Measurements from ENCODE around the gene METTL16. TPM values are rescaled to one million over a fixed set of nuclear protein-coding genes. Genes with fewer than 3 reads are reported as not detected.

METTL16 gene
- polyA plus RNA-seq, 1 donor (not counting 4 experiments of a cell fraction or from before 2014, with no cell fraction given) = 16.6 TPM

DNA sequence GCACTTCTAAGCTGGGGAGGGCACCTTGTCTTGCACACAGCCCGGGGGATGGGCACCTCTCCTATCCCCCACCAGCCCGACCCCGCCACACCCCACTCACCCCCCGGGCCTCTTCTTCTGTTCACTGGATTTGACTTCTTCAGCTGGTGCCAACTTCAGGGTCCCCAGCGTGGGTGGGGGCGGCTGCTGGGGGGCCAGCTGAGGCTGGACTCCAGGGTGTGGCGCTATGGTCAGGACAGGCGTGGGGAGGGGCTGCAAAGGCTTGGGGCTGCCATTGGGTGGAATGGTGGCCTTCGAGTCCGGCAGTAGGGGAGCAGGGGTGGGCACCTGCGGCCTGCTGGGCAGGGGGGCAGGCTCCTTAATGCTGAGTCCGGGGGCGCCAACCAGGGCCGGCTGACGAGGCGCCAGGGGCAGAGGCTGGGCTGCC is 116.9 kb downstream of the METTL16 start:
- TF ChIP-seq, protein P1, sequence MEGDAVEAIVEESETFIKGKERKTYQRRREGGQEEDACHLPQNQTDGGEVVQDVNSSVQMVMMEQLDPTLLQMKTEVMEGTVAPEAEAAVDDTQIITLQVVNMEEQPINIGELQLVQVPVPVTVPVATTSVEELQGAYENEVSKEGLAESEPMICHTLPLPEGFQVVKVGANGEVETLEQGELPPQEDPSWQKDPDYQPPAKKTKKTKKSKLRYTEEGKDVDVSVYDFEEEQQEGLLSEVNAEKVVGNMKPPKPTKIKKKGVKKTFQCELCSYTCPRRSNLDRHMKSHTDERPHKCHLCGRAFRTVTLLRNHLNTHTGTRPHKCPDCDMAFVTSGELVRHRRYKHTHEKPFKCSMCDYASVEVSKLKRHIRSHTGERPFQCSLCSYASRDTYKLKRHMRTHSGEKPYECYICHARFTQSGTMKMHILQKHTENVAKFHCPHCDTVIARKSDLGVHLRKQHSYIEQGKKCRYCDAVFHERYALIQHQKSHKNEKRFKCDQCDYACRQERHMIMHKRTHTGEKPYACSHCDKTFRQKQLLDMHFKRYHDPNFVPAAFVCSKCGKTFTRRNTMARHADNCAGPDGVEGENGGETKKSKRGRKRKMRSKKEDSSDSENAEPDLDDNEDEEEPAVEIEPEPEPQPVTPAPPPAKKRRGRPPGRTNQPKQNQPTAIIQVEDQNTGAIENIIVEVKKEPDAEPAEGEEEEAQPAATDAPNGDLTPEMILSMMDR (optimal IDR thresholded peaks at IDR 0.05 in 1 of 3, IDR thresholded peaks at IDR 0.05 in 1 of 3, conservative IDR thresholded peaks at IDR 0.05 in 1 of 3; ENCODE audit: extremely low read depth in 1 of 3, insufficient read depth in 2 of 3, low read length in 3 of 3) = no peak
- no peak for TF ChIP-seq EZH2 (IDR thresholded peaks at IDR 0.05; ENCODE audit: low read length)
- Histone ChIP-seq H3K79me2 (ENCODE audit: control insufficient read depth, insufficient read depth, low read length) (peaks cover 33% of the 10 kb centered on the region), H2AFZ (ENCODE audit: control insufficient read depth, low read length) (no peak overlapping the region), H4K20me1 (ENCODE audit: control insufficient read depth, extremely low read depth, insufficient read depth, low read length) (no peaks in the 10 kb centered on the region), H3K9ac (ENCODE audit: control insufficient read depth, extremely low read depth, insufficient read depth, low read length) (no peak overlapping the region), H3K9me1 (ENCODE audit: control insufficient read depth, extremely low read depth, insufficient read depth, low read length) (no peaks in the 10 kb centered on the region), H3K27ac (ENCODE audit: control insufficient read depth, insufficient read depth, low read length) (no peak overlapping the region), H3K36me3 (ENCODE audit: control insufficient read depth in 2 of 2, extremely low read depth in 1 of 2, insufficient read depth in 2 of 2, low read length in 2 of 2) (peaks cover 4 to 6% of the 10 kb centered on the region in 2 experiments), H3K9me3 (ENCODE audit: control insufficient read depth, low read depth, low read length) (no peaks in the 10 kb centered on the region), H3K4me2 (ENCODE audit: control insufficient read depth, extremely low read depth, insufficient read depth, low read depth, low read length) (no peak overlapping the region), H3K27me3 (ENCODE audit: control insufficient read depth, extremely low read depth, insufficient read depth, low read length) (no peaks in the 10 kb centered on the region), H3K4me1 (ENCODE audit: control insufficient read depth, extremely low read depth, insufficient read depth, low read length) (peaks cover 38% of the 10 kb centered on the region), H3K4me3 (ENCODE audit: control insufficient read depth in 2 of 3, extremely low read depth in 1 of 3, insufficient read depth in 2 of 3, low read depth in 1 of 3, low read length in 3 of 3) (no peak overlapping the region)
- dilution Hi-C loops (cut with MboI; ENCODE audit: extremely low pct_ligation_motif_present, low sequenced_read_pairs) = no loop called here
- FAIRE-seq (no peak), DNase-seq (ENCODE audit: low read depth, low spot score) (no peak)

DNA sequence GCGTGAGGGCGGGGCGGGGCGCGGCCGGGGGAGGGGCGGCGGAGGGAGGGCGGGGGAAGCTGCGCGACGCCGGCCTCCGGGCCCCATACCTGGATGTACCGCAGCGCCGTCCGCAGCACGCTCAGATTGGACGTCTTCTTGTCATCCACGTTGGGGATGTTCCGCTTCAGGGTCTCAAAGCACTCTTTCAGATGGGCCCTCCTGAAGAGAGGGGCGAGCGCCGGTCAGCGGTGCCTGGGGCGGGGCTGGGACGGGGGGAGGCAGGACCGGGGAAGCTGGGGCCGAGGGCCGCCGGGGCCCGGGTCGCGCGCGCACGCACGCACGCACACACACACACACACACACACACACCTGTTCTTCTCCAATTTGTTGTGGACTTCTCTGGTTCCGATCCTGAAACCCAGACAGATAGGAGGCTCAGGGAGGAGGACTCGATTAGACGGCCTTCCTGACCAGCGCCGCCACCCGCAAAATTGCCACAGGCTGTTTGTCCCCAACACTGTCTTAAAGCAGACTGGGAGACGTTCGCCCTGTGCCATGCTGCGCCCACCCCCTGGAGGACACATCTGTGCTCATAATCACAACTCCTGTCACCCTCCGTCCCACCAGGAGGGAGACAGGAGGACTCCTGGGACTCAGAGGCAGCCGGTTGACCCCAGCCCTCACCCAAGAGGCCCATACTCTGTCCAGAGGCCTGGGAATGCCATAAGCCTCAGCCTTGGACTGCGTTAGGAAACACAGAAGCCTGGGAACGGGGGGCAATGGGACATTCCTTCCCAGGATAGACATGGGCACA is 117.5 kb downstream of the METTL16 start:
- Histone ChIP-seq H3K4me2 (ENCODE audit: control insufficient read depth, extremely low read depth, insufficient read depth, low read depth, low read length) (peak overlapping the region; percentile 18), H3K27ac (ENCODE audit: control insufficient read depth, insufficient read depth, low read length) (peak overlapping the region; percentile 17), H3K79me2 (ENCODE audit: control insufficient read depth, insufficient read depth, low read length) (peaks cover 33% of the 10 kb centered on the region), H3K4me3 (ENCODE audit: control insufficient read depth in 2 of 3, extremely low read depth in 1 of 3, insufficient read depth in 2 of 3, low read depth in 1 of 3, low read length in 3 of 3) (peak overlapping the region in 1 of 3 experiments; percentile 27), H3K4me1 (ENCODE audit: control insufficient read depth, extremely low read depth, insufficient read depth, low read length) (peaks cover 38% of the 10 kb centered on the region), H3K9ac (ENCODE audit: control insufficient read depth, extremely low read depth, insufficient read depth, low read length) (peak overlapping the region; percentile 50), H3K9me1 (ENCODE audit: control insufficient read depth, extremely low read depth, insufficient read depth, low read length) (no peaks in the 10 kb centered on the region), H3K36me3 (ENCODE audit: control insufficient read depth in 2 of 2, extremely low read depth in 1 of 2, insufficient read depth in 2 of 2, low read length in 2 of 2) (peaks cover 8% of the 10 kb centered on the region in 2 experiments), H4K20me1 (ENCODE audit: control insufficient read depth, extremely low read depth, insufficient read depth, low read length) (no peaks in the 10 kb centered on the region), H2AFZ (ENCODE audit: control insufficient read depth, low read length) (no peak overlapping the region), H3K9me3 (ENCODE audit: control insufficient read depth, low read depth, low read length) (no peaks in the 10 kb centered on the region), H3K27me3 (ENCODE audit: control insufficient read depth, extremely low read depth, insufficient read depth, low read length) (no peaks in the 10 kb centered on the region)
- dilution Hi-C loops (cut with MboI; ENCODE audit: extremely low pct_ligation_motif_present, low sequenced_read_pairs) = no loop called here
- TF ChIP-seq EZH2 (IDR thresholded peaks at IDR 0.05; ENCODE audit: low read length) = no peak
- TF ChIP-seq, protein P1 (optimal IDR thresholded peaks at IDR 0.05 in 1 of 3, IDR thresholded peaks at IDR 0.05 in 1 of 3, conservative IDR thresholded peaks at IDR 0.05 in 1 of 3; ENCODE audit: extremely low read depth in 1 of 3, insufficient read depth in 2 of 3, low read length in 3 of 3) = no peak
- DNase-seq (ENCODE audit: low read depth, low spot score) (no peak), FAIRE-seq (no peak)
